GM18517 (cell line): ENCODE results near the gene YDJC.
"Not testable (repeated sequence)": the region's sequence is repeated elsewhere in the genome, so short reads cannot be mapped to it uniquely, and the experiment has no call there.

Experiments used
- ATAC-seq: cut with Tn5 transposase; IDR thresholded peaks from one replicate; pipeline ENCODE4 v1.9.1; 2021; ENCODE audit warnings: mild to moderate bottlenecking, moderate library complexity; ENCODE audit not compliant: unreplicated experiment

Gene YDJC

DNA sequence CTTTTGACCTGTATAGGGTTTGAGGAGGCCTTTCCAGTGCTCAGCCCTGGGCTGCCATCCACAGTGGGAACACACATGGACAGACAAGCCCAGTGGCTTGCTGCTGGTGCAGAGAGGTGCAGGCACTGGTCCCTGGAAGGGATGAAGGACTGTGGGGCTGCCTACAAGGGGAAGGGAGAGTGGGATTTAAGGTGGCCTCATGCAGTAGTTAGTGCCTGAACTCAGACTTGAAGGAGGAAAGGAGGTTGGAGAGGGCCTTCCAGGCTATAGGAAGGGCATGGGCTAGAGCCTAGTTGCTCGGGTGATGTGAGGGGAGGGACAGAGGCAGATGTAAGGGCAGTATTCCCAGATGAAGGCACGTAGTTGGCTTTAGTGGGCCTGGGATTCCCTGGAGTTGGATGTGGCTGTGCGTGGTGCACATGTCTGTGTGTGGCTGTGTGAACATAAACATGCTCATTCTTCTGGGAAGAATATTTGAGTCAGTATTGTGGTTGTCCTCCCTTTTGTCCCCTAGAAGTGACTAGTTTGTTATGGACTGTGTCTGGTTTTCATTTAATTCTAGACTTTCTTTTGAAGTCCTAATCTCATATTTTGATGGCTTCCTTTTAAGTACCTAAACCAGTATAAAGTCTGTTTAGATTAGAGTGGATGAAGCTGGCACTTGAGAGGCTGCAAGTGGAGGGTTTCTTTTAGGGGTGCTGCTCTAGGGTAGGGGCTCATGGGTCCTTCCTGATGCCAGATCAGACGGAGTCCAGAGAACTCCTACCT, 18.4 kb downstream of the YDJC start:
- no peak for ATAC-seq

DNA sequence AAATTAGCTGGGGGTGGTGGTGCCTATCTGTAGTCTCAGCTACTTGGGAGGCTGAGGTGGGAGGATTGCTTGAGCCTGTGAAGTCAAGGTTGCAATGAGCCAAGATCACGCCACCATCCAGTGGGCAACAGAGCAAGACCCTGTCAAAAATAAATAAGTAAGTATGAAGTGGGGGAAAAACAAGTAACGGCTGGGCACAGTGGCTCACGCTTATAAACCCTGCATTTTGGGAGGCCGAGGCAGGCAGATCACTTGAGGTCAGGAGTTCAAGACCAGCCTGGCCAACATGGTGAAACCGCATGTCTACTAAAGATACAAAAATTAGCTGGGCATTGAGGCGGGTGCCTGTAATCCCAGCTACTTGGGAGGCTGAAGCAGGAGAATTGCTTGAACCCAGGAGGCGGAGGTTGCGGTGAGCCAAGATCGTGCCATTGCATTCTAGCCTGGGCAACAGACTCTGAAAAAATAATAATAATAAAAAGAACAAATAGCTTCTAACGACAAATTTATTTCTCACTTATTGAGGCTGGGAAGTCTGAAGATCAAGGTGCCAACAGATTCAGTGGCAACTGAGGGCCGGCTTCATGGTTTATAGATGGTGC, 20.2 kb downstream of the YDJC start:
- not testable (repeated sequence) for ATAC-seq

DNA sequence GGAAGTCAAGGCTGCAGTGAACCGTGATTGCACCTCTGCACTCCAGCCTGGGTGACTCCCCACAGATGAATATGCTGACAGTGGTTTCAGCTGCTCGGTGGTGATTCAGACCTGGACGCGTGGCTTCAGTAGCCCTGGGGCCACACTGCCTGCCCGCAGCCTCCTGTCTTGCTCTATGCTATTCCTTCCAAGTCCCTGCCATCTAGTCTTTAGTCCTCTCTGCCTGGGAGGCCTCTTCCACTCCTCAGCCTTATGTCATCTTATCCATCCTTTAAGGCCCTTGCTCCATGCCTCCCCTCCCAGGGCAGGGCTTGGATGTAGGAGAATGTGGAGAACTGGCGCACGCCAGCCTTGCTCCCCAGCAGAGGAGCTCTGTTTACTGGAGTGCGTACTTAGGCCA, 23.0 kb downstream of the YDJC start:
- ATAC-seq, result no peak

DNA sequence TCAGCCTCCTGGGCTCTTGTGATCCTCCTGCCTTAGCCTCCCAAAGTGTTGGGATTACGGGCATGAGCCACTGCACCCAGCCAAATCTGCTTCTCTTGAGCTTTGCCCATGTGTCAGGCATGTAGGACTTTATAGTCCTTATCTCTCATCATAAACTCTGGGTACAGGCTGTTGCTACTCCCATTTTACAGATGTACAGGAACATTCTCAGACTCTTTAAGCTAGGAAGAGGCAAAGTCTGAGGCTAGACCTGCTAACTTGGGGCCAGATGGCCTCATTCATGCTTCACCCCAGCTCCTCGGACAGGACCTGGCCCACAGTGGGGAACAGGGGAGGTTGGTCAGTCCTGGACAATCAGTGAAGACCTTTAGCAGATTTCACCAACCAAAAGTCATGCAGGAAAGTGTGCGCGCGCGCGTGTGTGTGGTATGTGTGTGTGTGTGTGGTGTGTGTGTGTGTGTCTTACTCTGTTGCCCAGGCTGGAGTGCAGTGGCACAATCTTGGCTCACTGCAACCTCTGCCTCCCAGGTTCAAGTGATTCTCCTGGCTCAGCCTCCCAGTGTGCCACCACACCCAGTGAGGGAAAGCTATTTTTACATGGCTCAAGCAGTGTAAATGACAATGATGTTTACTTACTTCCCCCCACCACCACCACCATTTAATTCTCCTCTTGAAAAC, 23.8 kb downstream of the YDJC start:
- no peak for ATAC-seq

DNA sequence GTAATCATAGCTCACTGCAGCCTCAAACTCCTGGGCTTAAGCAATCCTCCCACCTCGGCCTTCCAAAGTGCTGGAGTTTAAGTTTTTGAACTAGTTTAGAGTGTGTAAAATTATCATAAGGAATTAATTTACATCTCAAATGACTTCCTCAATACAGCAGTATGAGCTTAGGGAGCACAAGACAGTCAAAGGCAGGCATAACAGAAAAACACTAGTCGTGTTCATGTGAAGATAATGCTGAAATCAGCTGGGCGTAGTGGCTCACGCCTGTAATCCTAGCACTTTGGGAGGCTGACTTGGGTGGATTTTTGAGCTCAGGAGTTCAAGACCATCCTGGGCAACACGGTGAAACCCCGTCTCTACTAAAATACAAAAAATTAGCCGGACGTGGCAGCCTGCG, 25.8 kb downstream of the YDJC start:
- ATAC-seq, result no peak

DNA sequence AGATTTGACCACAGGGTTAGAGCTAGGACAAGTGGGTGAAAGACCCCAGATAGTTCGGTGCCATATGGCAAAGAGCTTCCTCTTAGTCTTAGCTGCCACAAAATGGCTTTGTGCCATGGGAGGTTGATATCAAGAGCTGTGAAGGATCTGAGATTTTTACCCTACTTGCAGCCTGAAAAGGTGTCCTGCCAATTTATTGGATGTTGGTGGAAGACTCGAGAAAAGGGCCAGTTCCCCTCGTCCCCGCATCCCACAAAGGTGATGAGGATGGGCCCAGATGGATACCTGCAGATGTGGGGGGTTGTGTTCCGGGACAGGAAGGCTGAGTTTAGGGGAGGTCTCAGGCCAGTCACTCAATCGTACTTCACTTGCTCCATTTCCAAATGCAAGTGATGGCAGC, 27.2 kb downstream of the YDJC start:
- no peak for ATAC-seq

DNA sequence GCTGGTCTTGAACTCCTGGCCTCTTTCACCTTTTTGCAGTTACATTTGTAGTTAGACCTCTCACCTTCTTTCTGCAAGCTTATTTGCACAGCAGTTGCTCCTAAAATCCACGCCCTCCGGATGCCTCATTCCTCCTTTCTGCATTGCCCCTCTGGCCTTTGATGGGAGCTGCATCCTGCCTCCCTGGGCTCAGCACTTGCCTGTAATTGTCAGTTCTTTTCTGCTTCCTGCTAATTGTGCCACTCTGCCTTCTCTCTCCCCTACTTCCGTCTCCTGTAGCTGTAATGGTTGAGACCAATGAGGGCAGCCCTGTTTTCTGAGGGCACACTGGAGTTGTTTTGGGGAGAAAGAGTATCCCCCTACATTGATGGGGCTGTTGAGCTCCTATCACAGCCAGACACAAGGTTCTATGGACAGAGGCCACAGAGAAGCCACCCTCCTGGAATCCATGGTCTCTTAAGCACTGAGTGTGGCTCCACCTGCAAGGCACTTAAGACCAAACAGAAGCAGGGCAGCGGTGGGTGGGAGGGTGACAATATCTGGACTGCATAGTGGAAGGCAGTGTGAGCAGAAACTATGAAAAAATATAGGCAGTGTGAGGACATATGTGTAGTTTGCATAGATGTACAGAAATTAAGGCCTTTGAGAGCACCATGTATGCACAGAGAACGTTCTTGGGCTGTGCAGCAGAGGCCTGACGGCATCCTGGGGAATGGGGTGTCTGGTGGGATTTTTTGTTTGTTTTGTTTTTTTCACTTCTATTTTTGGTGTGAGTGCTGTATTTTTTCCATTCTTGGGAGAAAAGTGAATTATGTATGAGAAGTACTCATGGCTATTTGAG, 30.5 kb downstream of the YDJC start:
- no peak for ATAC-seq

DNA sequence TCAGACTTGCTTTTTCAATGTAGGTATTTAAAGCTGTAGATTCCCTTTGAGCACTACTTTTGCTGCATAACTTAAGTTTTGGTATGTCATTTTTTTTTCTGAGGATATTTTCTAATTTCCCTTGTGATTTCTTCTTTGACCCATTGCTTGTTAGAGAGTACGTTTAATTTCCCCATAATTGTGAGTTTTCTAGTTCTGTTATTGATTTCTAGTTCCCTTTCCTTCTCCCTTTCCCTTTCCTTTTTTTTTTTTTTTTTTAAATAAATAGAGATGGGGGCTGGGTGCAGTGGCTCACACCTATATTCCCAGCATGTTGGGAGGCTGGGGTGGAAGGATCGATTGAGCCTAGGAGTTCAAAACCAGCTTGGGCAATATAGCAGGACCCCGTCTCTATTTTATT, 31.5 kb downstream of the YDJC start:
- ATAC-seq, result no peak

DNA sequence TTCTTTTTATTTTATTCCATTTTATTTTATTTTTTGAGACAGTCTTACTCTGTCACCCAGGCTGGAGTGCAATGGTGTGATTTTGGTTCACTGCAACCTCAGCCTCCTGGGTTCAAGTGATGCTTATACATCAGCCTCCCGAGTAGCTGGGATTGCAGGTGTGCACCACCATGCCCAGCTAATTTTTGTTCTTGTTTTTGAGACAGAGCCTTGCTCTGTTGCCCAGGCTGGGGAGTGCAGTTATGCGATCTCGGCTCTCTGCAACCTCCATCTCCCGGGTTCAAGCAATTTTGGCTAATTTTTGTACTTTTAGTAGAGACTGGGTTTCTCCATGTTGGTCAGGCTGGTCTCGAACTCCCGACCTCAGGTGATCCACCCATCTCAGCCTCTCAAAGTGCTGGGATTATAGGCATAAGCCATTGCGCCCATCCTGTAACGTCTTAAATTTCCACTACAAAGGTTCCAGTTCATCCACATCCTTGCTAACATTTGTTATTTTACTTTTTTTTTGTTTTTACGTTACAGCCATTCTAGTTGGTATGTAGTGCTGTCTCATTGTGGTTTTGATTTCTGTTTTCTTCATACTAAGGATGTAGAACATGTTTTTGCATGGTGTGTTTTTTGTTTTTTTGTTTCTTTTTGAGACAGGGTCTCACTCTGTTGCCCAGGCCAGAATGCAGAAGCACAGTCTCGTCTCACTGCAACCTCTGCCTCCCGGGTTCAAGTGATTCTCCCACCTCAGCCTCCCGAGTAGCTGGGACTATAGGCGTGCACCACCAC, 33.3 kb downstream of the YDJC start:
- ATAC-seq, result not testable (repeated sequence)

DNA sequence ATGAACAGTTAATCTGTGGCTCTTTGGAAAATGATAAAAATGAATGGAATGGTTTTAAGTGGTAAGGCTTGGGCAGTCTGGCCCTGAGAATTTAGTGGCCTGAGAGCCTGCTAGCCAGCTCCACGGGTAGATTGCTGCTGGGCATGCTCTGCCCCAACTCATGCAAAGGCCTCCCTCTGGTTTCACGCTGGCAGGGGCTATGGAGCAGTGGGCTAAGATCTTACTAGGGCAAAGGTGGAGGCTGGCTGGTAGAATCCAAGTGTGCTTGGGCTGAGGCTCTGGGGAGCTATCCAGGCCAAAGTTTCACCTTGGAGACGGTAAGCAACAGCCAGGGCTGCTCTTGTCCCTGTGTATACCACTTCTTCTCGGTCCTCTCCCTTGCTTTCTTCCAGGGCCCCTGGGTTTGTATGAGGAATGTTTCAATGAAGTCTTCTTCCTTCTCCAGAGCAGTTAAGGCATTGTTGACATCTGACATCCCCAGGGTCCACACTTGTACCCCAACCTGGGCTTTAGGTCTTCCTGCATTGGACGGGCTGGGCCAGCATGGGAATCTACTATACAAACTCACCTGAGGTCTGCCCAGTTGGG, 34.9 kb downstream of the YDJC start:
- ATAC-seq, result no peak

DNA sequence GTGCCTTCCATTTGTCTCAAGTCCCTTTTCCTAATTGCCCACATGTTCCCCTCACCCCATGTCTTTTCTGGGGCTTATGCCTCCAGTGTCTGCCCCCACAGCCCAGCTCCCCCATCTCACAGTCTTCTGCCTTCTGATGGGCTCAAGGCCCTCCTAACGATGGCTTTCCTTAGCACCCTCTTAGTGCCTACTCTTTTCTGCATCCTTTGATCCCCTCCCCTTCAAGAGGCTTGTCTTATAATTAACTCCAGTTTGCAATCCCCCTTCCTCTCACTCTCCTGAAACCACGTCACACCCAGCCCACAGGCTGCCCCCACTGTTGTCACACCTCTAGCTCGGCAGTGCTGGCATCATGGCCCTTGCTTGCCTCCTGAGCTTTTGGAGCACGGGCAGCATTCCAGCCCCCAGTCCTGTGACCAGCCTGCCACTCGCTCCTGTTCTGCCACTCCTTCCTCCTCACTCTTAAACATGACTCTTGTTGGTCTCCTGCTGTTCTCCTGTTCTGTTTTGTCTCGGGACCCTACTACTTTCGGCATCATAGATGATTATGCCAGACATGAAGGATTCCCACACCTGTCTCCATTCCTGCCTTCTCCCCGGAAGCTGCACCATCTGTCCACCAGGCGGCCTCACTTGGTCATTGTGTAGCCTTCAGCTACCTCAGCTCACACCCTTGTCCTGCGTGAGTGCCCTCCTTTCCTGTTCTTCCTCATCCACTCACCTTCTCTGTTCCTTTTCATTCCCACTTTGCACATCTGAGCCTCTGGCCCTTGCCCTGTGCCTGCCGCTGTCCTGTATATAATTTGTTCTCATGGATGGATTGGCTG, 36.2 kb downstream of the YDJC start:
- no peak for ATAC-seq

DNA sequence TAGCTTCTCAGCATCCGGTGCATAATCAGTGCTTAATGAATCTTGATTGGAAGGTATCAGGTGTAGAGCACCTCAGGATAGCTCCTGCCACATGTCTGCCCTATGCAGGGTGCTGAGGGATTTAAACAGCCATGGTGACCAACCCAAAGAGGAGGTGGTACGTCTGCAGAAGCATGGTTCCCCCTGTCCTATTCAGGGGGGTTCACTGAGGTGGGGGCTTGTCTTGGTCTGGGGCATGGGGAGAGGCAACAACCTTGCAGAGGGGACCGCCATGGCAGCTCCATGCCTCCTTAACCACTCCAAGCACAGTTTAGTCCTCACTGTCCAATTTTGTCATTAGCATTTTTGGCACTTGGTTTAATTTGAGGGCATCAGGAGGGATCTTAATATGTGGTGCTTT, 37.4 kb downstream of the YDJC start:
- ATAC-seq, result no peak

DNA sequence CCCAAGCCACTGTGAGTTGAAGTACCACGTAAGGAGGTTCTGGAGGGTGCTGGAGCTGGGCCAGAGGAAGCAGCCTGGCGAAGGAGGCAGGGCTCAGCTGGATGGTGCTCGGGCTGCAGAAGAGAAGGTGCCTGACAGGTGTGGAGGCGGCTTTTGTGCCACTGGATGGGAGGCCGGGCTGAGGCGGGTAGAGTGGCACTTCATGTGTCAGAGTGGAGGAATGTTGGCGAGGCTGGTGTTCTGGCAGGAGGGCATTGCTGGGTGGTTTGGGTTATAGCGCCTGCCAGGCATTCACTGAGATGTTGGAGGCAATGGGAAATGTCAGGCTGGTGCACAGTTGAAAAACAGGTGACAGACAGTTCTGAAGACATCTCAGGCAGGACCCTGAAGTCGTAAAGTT, 38.1 kb downstream of the YDJC start:
- ATAC-seq, result no peak

DNA sequence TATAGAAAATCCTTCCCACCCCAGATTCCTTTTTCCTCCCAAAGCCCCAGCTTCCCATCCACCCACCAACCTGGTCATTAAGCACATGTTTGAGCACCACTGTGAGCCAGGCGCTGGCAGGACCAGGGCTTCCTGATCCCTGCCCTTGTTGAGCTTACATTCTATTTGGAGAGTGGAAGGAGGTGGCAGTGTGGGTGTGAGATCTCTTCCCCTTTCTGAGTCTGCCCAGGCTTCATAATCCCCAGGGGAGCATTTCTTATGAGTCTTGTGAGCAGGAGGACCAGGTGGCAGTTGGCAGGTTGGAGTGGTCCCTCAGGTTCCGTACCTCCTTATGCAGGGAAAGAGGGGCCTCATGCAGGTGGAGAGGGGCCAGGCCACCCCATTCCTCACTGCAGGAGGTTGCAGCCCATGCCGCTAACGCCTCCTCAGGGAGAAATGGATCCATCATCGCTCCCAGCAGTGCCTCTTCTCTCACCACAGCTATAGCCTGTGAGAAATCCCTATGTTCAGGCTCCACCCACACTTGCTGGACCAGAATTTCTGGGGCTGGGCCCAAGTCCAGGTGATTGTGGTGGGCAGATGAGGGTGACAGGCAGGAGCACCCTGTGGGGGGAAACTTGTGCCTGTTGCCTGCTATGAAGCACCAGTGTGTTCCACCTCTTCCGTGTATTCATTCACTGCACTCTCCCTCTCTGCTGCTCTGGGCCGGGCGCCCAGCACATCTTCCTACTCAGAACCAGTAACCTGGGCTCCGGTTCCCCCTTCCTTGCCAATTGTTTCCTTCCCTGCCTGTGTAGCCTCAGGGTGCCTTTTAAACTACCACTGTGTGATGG, 38.8 kb downstream of the YDJC start:
- no peak for ATAC-seq

DNA sequence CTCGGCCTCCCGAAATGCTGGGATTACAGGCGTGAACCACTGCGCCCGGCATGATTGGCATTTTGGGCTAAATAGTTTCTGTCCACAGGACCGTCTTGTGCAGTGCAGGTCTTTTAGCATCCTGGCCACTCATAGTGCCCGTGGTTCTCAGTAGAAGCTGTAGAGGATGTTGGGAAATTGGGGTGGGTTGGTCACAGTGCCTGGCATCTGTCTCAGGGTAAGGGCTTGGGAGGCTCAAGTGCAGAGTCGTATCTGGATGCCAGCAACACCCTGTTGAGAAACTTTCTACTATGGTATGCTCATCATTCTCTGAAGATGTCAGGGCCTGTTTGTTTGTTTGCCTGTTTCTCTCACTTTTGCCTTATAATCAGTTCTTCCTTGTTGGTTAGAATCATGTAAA, 40.4 kb downstream of the YDJC start:
- ATAC-seq, result no peak

DNA sequence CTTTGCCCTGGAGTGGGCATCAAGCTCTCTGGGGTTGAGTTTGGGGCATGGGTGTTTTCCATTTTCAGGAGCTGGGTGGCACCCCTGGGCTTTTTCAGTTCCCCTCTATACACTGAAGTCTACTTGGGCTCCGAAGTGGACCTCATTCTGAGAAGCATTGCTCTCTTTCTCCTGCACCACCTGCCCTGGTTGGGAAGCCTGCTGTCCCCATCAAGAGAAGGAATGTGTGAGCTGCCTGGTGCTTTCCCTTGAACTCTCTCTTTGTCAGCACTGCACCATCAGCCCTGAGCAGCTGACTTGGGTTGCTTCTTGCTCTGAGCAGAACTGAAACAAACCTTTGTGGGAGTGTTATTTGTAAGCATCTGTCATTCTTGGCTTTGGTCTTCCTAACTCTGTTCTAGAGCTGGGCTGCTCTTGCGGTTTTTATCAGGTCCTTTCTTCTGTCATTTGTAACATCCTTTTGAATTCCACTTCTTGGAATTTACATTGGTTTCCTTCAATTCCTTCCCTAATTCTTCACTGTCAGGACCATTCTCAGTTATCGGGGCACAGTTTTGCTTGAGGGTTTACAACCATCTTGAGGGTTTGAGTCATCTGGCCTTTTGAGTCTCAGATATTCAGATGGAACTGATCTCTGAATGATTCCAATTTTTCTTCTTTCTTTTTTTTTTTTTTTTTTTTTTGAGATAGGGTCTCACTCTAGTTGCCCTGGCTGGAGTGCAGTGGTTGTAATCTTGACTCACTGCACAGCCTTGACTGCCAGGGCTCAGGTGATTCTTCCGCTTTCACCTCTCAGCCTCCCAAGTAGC, 41.8 kb downstream of the YDJC start:
- ATAC-seq, result peak; percentile 83

DNA sequence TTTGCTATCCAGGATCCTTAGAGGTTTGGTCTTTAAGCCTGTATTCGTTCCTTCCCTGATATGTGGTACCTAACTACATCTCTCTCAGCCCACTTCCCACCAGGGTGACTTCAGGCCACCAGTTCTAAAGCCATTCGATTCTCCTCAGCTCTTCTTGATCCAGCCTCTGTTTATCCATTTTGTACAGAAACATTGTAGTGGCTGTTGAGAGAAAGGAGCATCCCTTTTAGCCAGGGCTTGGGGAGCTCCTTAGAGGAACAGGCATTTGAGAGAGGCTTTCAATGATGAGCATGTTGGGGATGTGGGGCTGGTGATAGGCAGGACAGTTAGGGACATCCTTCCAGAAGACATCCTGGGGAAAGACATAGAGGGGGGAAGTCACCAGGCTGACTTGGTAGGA, 44.4 kb downstream of the YDJC start:
- ATAC-seq, result no peak
